ENCODE measurements around the gene GADD45B.

DNA sequence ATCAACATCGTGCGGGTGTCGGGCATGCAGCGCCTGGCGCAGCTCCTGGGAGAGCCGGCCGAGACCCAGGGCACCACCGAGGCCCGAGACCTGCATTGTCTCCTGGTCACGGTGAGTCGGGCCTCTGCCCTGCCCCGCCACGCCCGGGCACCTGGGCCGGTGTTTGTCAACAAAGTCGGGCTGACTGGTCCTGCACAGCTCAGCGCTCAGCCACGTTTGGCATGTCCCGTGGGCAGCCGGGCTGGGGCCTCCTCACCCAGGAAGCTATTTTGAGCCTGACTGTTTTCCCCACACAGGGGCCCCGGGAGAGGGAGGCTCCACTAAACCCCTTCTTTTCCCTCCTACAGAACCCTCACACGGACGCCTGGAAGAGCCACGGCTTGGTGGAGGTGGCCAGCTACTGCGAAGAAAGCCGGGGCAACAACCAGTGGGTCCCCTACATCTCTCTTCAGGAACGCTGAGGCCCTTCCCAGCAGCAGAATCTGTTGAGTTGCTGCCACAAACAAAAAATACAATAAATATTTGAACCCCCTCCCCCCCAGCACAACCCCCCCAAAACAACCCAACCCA is 1.3 kb downstream of the GADD45B start:
- TF ChIP-seq, protein P1, sequence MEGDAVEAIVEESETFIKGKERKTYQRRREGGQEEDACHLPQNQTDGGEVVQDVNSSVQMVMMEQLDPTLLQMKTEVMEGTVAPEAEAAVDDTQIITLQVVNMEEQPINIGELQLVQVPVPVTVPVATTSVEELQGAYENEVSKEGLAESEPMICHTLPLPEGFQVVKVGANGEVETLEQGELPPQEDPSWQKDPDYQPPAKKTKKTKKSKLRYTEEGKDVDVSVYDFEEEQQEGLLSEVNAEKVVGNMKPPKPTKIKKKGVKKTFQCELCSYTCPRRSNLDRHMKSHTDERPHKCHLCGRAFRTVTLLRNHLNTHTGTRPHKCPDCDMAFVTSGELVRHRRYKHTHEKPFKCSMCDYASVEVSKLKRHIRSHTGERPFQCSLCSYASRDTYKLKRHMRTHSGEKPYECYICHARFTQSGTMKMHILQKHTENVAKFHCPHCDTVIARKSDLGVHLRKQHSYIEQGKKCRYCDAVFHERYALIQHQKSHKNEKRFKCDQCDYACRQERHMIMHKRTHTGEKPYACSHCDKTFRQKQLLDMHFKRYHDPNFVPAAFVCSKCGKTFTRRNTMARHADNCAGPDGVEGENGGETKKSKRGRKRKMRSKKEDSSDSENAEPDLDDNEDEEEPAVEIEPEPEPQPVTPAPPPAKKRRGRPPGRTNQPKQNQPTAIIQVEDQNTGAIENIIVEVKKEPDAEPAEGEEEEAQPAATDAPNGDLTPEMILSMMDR (conservative IDR thresholded peaks at IDR 0.05; ENCODE audit: low read depth, low read length): no peak
- no peak for TF ChIP-seq BHLHE40 (IDR thresholded peaks at IDR 0.05; ENCODE audit: low read depth, low read length)
- TF ChIP-seq POLR2A (IDR thresholded peaks at IDR 0.05; ENCODE audit: low read depth, low read length): no peak; the same call in 1 of the 2 replicates
- TF ChIP-seq SMC3 (IDR thresholded peaks at IDR 0.05; ENCODE audit: low read depth, low read length): no peak
- TF ChIP-seq CEBPB (IDR thresholded peaks at IDR 0.05; ENCODE audit: low read depth, low read length): no peak
- no peak for TF ChIP-seq FOS (IDR thresholded peaks at IDR 0.05; ENCODE audit: low read depth, low read length)
- TF ChIP-seq MXI1 (IDR thresholded peaks at IDR 0.05; ENCODE audit: borderline replicate concordance, low read depth, low read length): 0 out of 2 replicates have a peak, but pooled peaks have one; percentile 6
- no peak for TF ChIP-seq RCOR1 (IDR thresholded peaks at IDR 0.05; ENCODE audit: insufficient replicate concordance, low read length)
- TF ChIP-seq RAD21 (IDR thresholded peaks at IDR 0.05; ENCODE audit: low read length): no peak

Measured in IMR-90 (cell line).